CD4-positive, alpha-beta memory T cell (primary cell): ENCODE results near the gene PCGF5. TPM values are rescaled to one million over a fixed set of nuclear protein-coding genes. Genes with fewer than 3 reads are reported as not detected.
"Not testable (repeated sequence)": the region's sequence is repeated elsewhere in the genome, so short reads cannot be mapped to it uniquely, and the experiment has no call there.

Source experiments
- CTCF ChIA-PET: fragments of 350-600 bp; sonication (Branson Sonifier 250); formaldehyde crosslinking; loops from one replicate; lab custom pipeline; 2021; ENCODE audit warnings: inconsistent platforms; ENCODE audit not compliant: partially characterized antibody; lab: Charles Lee
- POLR2A ChIA-PET: fragments of 350-600 bp; sonication (Branson Sonifier 250); formaldehyde crosslinking; loops from one replicate; lab custom pipeline; 2021; ENCODE audit not compliant: partially characterized antibody; lab: Charles Lee
- DNase-seq, 5 donors: peaks; one replicate each; pipeline versions ENCODE4 v3.0.0 to v3.0.0-alpha.2; 2020 to 2022; ENCODE audit warnings: mixed read lengths in 1 of 5
- H3K27ac ChIP-seq: one replicate; pipeline ENCODE4 v1.7.0; 2013; ENCODE audit warnings: low read depth, low read length
- H3K27me3 ChIP-seq: 2 replicates; pipeline ENCODE4 v1.7.0; 2013; ENCODE audit warnings: mild to moderate bottlenecking, low read length, moderate library complexity; ENCODE audit not compliant: insufficient read depth
- H3K36me3 ChIP-seq: 2 replicates; pipeline ENCODE4 v1.7.0; 2013; ENCODE audit warnings: mild to moderate bottlenecking, low read length, moderate library complexity; ENCODE audit not compliant: insufficient read depth
- H3K4me1 ChIP-seq: 2 replicates; pipeline ENCODE4 v1.7.0; 2013; ENCODE audit warnings: mild to moderate bottlenecking, low read length, moderate library complexity; ENCODE audit not compliant: insufficient read depth
- H3K4me3 ChIP-seq, 2 donors: one replicate each; pipeline ENCODE4 v1.7.0; 2013; ENCODE audit warnings: low read length in 2 of 2, mild to moderate bottlenecking in 1 of 2
- H3K9me3 ChIP-seq, 2 donors: one replicate each; pipeline ENCODE4 v1.7.0; 2013; ENCODE audit warnings: low read length in 2 of 2, control low read depth in 1 of 2; ENCODE audit not compliant: control insufficient read depth in 1 of 2
- H3K27ac Mint-ChIP-seq, 7 donors: one replicate each; pipeline ENCODE4 v1.8.0; 2020 to 2021; ENCODE audit warnings: mixed read lengths in 7 of 7, mild to moderate bottlenecking in 6 of 7, inconsistent platforms in 3 of 7, moderate library complexity in 3 of 7
- H3K27me3 Mint-ChIP-seq, 2 donors: one replicate each; pipeline ENCODE4 v1.8.0; 2020 to 2021; ENCODE audit warnings: mixed read lengths in 2 of 2
- H3K36me3 Mint-ChIP-seq, 2 donors: one replicate each; pipeline ENCODE4 v1.8.0; 2020 to 2021; ENCODE audit warnings: mixed read lengths in 2 of 2, inconsistent platforms in 1 of 2, mild to moderate bottlenecking in 1 of 2
- H3K4me1 Mint-ChIP-seq, 4 donors: one replicate each; pipeline ENCODE4 v1.8.0; 2020 to 2021; ENCODE audit warnings: mixed read lengths in 4 of 4, mild to moderate bottlenecking in 1 of 4
- H3K4me3 Mint-ChIP-seq, 8 donors: one replicate each; pipeline ENCODE4 v1.8.0; 2020 to 2021; ENCODE audit warnings: mixed read lengths in 8 of 8, mild to moderate bottlenecking in 7 of 8, moderate library complexity in 6 of 8, inconsistent platforms in 3 of 8
- H3K9me3 Mint-ChIP-seq, 8 donors: one replicate each; pipeline ENCODE4 v1.8.0; 2020 to 2021; ENCODE audit warnings: mixed read lengths in 8 of 8, mild to moderate bottlenecking in 5 of 8, inconsistent platforms in 3 of 8, moderate library complexity in 1 of 8
- intact Hi-C: fragments of 100-400 bp; cut with micrococcal nuclease; formaldehyde crosslinking; loops from one replicate; pipeline ENCODE4 v1.15.1; 2023
- polyA plus RNA-seq, 2 donors: library from polyadenylated mRNA; unstranded; fragments of 300-500 nt; fragmentation: Illumina TruSeq; gene quantifications; one replicate each; pipeline ENCODE4 v1.2.3, GENCODE V29; 2021
- total RNA-seq, 2 experiments: library from RNA; stranded (reverse); gene quantifications; one replicate each; pipeline ENCODE4 v1.2.3, GENCODE V29; 2021

The PCGF5 gene
- total RNA-seq (10 to 100 TPM; 51.0 to 52.9 TPM), polyA plus RNA-seq (10 to 100 TPM; 81.5 to 84.2 TPM)

DNA sequence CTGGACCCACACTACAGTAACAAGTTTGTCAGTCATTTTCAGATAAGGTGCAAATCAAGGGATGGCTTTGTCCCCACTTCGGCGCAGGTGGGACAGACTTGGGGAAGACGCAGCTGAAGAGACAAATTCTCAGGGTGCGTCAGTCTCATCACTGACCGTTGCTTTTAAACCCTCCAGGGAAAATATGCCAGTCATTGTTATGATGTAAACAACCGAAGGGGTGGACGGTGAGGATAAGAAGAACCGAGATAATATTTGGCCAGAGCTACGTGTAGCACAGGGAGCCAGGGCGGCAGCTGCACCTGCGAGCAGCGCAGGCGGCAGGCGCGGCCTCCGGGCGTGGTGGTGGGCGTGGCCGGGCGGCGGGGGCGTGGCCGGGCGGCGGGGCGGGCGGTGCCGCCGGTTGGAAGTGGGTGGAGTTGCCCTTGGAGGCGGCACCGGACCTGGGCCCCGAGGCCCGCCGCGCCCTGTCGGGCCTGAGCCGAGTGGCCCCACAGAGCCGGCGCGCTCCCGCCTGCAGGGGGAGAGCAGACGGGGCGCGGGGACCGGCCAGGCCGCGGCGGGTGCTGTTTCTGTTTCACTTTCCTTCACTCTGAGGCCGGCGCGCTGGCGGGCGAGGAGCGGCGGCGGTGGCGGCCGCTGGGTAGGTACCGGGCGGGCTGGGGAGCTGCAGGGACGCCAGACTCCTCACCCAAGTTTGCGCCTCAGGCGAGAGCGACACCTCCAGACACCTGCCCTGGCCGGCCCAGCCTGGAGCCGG, at the start of gene PCGF5:
PCGF5 (plus strand) TSS at position 470 of the 760 bp plus-strand sequence. CDS start 2,209 bp downstream, outside the sequence.
- ChIA-PET CTCF (interaction anchor here (1.1 to 1.9 kb wide), 4 partner anchors 9 to 57 kb away, joined by 3 to 8 read pairs (median 4); no protein-coding TSS in a partner anchor), POLR2A (interaction anchor here (0.8 to 9.3 kb wide), 12 partner anchors 9 to 578 kb away, joined by 3 to 120 read pairs (median 4); partner anchors contain the start of gene TNKS2)
- H3K4me1 ChIP-seq = peaks cover 48% of the 10 kb centered on the region
- Mint-ChIP-seq H3K27me3 (no peaks in the 10 kb centered on the region), H3K4me1 (peaks cover 41 to 63% (median 49%) of the 10 kb centered on the region in 4 donors), H3K4me3 (peak within 1 kb of the TSS; percentile 86 to 93 (median 90)), H3K9me3 (no peaks in the 10 kb centered on the region), H3K36me3 (peaks cover 5 to 23% of the 10 kb centered on the region in 2 donors), H3K27ac (peak within 1 kb of the TSS; percentile 89 to 95 (median 94))
- DNase-seq = peak; percentile 90 to 93 (median 93)
- H3K27me3 ChIP-seq = no peaks in the 10 kb centered on the region
- peak within 1 kb of the TSS; percentile 85 for H3K27ac ChIP-seq
- H3K36me3 ChIP-seq = no peaks in the 10 kb centered on the region
- intact Hi-C loops = loop anchor here (1.0 to 2.0 kb wide), 4 partner anchors 20 to 348 kb away; partner anchors contain the start of gene HECTD2
- H3K4me3 ChIP-seq = peak within 1 kb of the TSS; percentile 25 to 65
- H3K9me3 ChIP-seq = no peaks in the 10 kb centered on the region

GRCh38 chr10:91171485-91171884, 49.0 kb upstream of the PCGF5 start:
- DNase-seq = no peak
- H3K27ac ChIP-seq = no peak overlapping the region
- Mint-ChIP-seq H3K36me3 (peaks cover 35 to 43% of the 10 kb centered on the region in 2 donors), H3K4me1 (peaks cover 38 to 80% (median 60%) of the 10 kb centered on the region in 4 donors), H3K27ac (peak overlapping the region in 4 of 7 donors; percentile 3 to 12 (median 10)), H3K27me3 (no peaks in the 10 kb centered on the region), H3K9me3 (peaks cover 2 to 25% (median 14%) of the 10 kb centered on the region in 8 donors), H3K4me3 (peak overlapping the region in 3 of 8 donors; percentile 5 to 46 (median 18))
- ChIA-PET POLR2A (interaction anchor here (4.5 kb wide), 1 partner anchor 9 kb away, joined by 24 read pairs; no protein-coding TSS in a partner anchor), CTCF (interaction anchor here (1.3 to 1.6 kb wide), 2 partner anchors 20 to 79 kb away, joined by 3 to 4 read pairs; no protein-coding TSS in a partner anchor)
- no peaks in the 10 kb centered on the region for H3K9me3 ChIP-seq
- H3K4me3 ChIP-seq = no peak overlapping the region
- H3K36me3 ChIP-seq = no peaks in the 10 kb centered on the region
- H3K4me1 ChIP-seq = peaks cover 35% of the 10 kb centered on the region
- intact Hi-C loops = no loop called here
- H3K27me3 ChIP-seq = no peaks in the 10 kb centered on the region

DNA sequence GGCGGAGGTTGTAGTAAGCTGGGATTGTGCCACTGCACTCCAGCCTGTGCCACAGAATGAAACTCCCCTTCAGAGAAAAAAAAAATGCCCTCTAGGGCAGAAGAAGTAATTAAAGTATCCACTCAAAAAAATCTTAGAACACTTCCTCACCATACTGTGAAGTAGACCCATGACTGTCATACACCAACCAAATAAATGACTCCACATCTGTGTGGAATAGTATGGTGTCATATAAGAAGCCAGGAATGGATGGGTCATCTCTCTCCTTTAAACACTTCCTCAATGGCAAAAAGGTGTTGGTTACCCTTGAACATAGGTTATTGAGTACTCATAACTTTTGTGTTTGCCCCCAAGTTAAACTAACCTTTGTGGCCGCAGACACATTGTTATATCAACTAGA, 48.1 kb upstream of the PCGF5 start:
- Mint-ChIP-seq H3K9me3 (peaks cover 2 to 28% (median 14%) of the 10 kb centered on the region in 8 donors), H3K27ac (peak overlapping the region in 2 of 7 donors; percentile 11 to 25), H3K4me1 (peaks cover 37 to 81% (median 57%) of the 10 kb centered on the region in 4 donors), H3K4me3 (no peak overlapping the region), H3K36me3 (peaks cover 38 to 43% of the 10 kb centered on the region in 2 donors), H3K27me3 (no peaks in the 10 kb centered on the region)
- no peak for DNase-seq
- ChIA-PET CTCF (interaction anchor here (1.3 to 1.6 kb wide), 2 partner anchors 19 to 78 kb away, joined by 3 to 4 read pairs; no protein-coding TSS in a partner anchor), POLR2A (interaction anchor here (4.5 kb wide), 1 partner anchor 10 kb away, joined by 24 read pairs; no protein-coding TSS in a partner anchor)
- Histone ChIP-seq H3K36me3 (no peaks in the 10 kb centered on the region), H3K9me3 (no peaks in the 10 kb centered on the region), H3K27ac (no peak overlapping the region), H3K4me1 (peaks cover 30% of the 10 kb centered on the region), H3K4me3 (no peak overlapping the region), H3K27me3 (no peaks in the 10 kb centered on the region)
- intact Hi-C loops = no loop called here

GRCh38 chr10:91185239-91185875, 35.1 kb upstream of the PCGF5 start:
- Histone ChIP-seq H3K4me3 (no peak overlapping the region), H3K9me3 (no peaks in the 10 kb centered on the region), H3K36me3 (no peaks in the 10 kb centered on the region), H3K4me1 (peaks cover 61% of the 10 kb centered on the region), H3K27me3 (no peaks in the 10 kb centered on the region), H3K27ac (no peak overlapping the region)
- H3K9me3 Mint-ChIP-seq = peaks cover 0 to 4% (median 0%) of the 10 kb centered on the region in 8 donors
- no peaks in the 10 kb centered on the region for H3K27me3 Mint-ChIP-seq
- H3K4me1 Mint-ChIP-seq = peaks cover 70 to 92% (median 82%) of the 10 kb centered on the region in 4 donors
- peak overlapping the region in 5 of 8 donors; percentile 23 to 53 (median 46) for H3K4me3 Mint-ChIP-seq
- intact Hi-C loops = no loop called here
- ChIA-PET POLR2A (interaction anchor here (2.6 to 3.1 kb wide), 2 partner anchors 16 to 21 kb away, joined by 7 to 16 read pairs; no protein-coding TSS in a partner anchor), CTCF (no interaction called here)
- H3K36me3 Mint-ChIP-seq = peaks cover 19 to 22% of the 10 kb centered on the region in 2 donors
- H3K27ac Mint-ChIP-seq = peak overlapping the region in 5 of 7 donors; percentile 3 to 58 (median 29)
- DNase-seq = no peak

DNA sequence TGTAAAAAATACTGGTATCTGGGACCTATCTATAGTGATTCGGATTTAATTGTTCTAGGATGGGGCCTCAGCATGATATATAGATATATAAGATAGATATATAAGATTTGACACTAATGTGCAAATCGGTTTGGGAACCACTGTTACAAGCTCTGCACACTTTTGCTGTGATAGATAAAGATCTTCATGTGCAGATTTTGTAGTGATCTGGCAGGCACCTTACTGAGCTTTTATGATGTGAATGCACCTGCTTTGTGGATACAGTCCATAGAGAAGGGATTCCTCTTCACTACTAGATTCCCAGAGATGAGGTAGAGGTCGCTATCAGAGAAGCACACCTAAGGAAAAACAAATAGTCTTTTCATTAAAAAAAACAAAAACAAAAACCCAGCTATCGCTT, 33.3 kb upstream of the PCGF5 start:
- H3K36me3 Mint-ChIP-seq = peaks cover 14 to 19% of the 10 kb centered on the region in 2 donors
- no peak overlapping the region for H3K4me3 ChIP-seq
- no peaks in the 10 kb centered on the region for H3K27me3 Mint-ChIP-seq
- no peaks in the 10 kb centered on the region for H3K9me3 ChIP-seq
- no peak for DNase-seq
- H3K9me3 Mint-ChIP-seq = peaks cover 0 to 2% (median 0%) of the 10 kb centered on the region in 8 donors
- peaks cover 68 to 90% (median 81%) of the 10 kb centered on the region in 4 donors for H3K4me1 Mint-ChIP-seq
- ChIA-PET POLR2A (interaction anchor here (0.8 to 2.6 kb wide), 2 partner anchors 14 to 23 kb away, joined by 3 to 7 read pairs; no protein-coding TSS in a partner anchor), CTCF (no interaction called here)
- H3K27me3 ChIP-seq = no peaks in the 10 kb centered on the region
- no peak overlapping the region for H3K4me3 Mint-ChIP-seq
- peak overlapping the region in 1 of 7 donors; percentile 83 for H3K27ac Mint-ChIP-seq
- intact Hi-C loops = no loop called here
- H3K36me3 ChIP-seq = no peaks in the 10 kb centered on the region
- H3K4me1 ChIP-seq = peaks cover 68% of the 10 kb centered on the region
- H3K27ac ChIP-seq = no peak overlapping the region

DNA sequence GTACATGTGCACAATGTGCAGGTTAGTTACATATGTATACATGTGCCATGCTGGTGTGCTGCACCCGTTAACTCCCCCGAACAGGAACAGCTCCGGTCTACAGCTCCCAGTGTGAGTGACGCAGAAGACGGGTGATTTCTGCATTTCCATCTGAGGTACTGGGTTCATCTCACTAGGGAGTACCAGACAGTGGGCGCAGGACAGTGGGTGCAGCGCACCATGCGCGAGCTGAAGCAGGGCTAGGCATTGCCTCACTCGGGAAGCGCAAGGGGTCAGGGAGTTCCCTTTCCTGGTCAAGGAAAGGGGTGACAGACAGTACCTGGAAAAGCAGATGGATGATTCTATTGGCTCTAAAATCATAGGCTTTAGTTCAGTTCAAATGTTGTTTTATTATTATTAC, 32.5 kb upstream of the PCGF5 start:
- DNase-seq, H3K4me3 Mint-ChIP-seq, H3K36me3 ChIP-seq, H3K27me3 Mint-ChIP-seq, H3K27ac ChIP-seq, H3K27me3 ChIP-seq, intact Hi-C loops, H3K9me3 Mint-ChIP-seq, H3K9me3 ChIP-seq, CTCF ChIA-PET, H3K4me3 ChIP-seq: not testable (repeated sequence)
- POLR2A ChIA-PET = interaction anchor here (2.6 kb wide), 1 partner anchor 14 kb away, joined by 7 read pairs; no protein-coding TSS in a partner anchor
- peaks cover 66 to 90% (median 79%) of the 10 kb centered on the region in 4 donors for H3K4me1 Mint-ChIP-seq
- H3K27ac Mint-ChIP-seq = peak overlapping the region in 1 of 7 donors; percentile 25
- peaks cover 70% of the 10 kb centered on the region for H3K4me1 ChIP-seq
- H3K36me3 Mint-ChIP-seq = peaks cover 14 to 19% of the 10 kb centered on the region in 2 donors
